ENCODE data around the gene CDK5RAP2.

CDK5RAP2 gene

GRCh38 chr9:120433701-120434100, 146.3 kb downstream of the CDK5RAP2 start:
- no peak for TF ChIP-seq CTCF (IDR thresholded peaks at IDR 0.05; ENCODE audit: borderline replicate concordance, insufficient read depth, low read depth, low read length)
- no peak overlapping the region for H3K4me3 ChIP-seq (ENCODE audit: low read depth, low read length)

GRCh38 chr9:120432600-120432999, 147.4 kb downstream of the CDK5RAP2 start:
- TF ChIP-seq CTCF (IDR thresholded peaks at IDR 0.05; ENCODE audit: borderline replicate concordance, insufficient read depth, low read depth, low read length): no peak

GRCh38 chr9:120431268-120431667, 148.7 kb downstream of the CDK5RAP2 start:
- TF ChIP-seq CTCF (IDR thresholded peaks at IDR 0.05; ENCODE audit: borderline replicate concordance, insufficient read depth, low read depth, low read length): no peak
- no peak overlapping the region for H3K4me3 ChIP-seq (ENCODE audit: low read depth, low read length)

More at GRCh38 chr9:120432600-120432999, 147.4 kb downstream of the CDK5RAP2 start:
- no peak overlapping the region for H3K4me3 ChIP-seq (ENCODE audit: low read depth, low read length)

- H3K4me3 ChIP-seq (ENCODE audit: low read depth, low read length): no peak overlapping the region
- no peak for TF ChIP-seq CTCF (IDR thresholded peaks at IDR 0.05; ENCODE audit: borderline replicate concordance, insufficient read depth, low read depth, low read length)
These were observed 155.7 kb downstream of the CDK5RAP2 start for GRCh38 chr9:120424248-120424647.

- no peak for TF ChIP-seq CTCF (IDR thresholded peaks at IDR 0.05; ENCODE audit: borderline replicate concordance, insufficient read depth, low read depth, low read length)
- no peak overlapping the region for H3K4me3 ChIP-seq (ENCODE audit: low read depth, low read length)
These were observed 156.2 kb downstream of the CDK5RAP2 start for GRCh38 chr9:120423812-120424211.

- no peak for TF ChIP-seq CTCF (IDR thresholded peaks at IDR 0.05; ENCODE audit: borderline replicate concordance, insufficient read depth, low read depth, low read length)
- H3K4me3 ChIP-seq (ENCODE audit: low read depth, low read length): no peak overlapping the region
These were observed 158.0 kb downstream of the CDK5RAP2 start for GRCh38 chr9:120421977-120422376.

- no peak overlapping the region for H3K4me3 ChIP-seq (ENCODE audit: low read depth, low read length)
- TF ChIP-seq CTCF (IDR thresholded peaks at IDR 0.05; ENCODE audit: borderline replicate concordance, insufficient read depth, low read depth, low read length): no peak
These were observed 161.7 kb downstream of the CDK5RAP2 start for GRCh38 chr9:120418315-120418714.
